Measurements from ENCODE around the gene ZFR2.

ZFR2 gene

DNA sequence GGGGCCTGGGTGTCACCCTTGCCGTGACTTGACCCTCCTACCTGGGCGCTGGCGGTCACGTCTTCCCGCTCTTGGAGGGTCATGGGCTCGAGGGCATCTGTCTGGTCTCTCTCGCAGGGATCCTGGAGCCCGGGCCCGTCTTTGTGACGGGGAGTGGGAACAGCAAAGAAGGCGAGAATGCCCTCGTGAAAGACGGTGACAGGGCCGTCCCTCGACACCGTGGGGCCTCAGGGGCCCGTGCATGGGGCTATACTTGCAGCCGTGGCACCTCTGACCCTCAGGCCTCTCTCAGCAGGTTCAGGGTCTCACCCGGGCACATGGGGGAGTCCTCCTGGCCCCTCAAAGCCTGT, 61.7 kb downstream of the ZFR2 start:
- no peak for TF ChIP-seq CTCF (IDR thresholded peaks at IDR 0.05; ENCODE audit: control insufficient read depth, insufficient read depth, low read depth, low read length, missing control alignments)
- no peak overlapping the region for H3K4me3 ChIP-seq (ENCODE audit: control insufficient read depth, low read depth, low read length)
- DNase-seq (ENCODE audit: low read depth), result no peak

DNA sequence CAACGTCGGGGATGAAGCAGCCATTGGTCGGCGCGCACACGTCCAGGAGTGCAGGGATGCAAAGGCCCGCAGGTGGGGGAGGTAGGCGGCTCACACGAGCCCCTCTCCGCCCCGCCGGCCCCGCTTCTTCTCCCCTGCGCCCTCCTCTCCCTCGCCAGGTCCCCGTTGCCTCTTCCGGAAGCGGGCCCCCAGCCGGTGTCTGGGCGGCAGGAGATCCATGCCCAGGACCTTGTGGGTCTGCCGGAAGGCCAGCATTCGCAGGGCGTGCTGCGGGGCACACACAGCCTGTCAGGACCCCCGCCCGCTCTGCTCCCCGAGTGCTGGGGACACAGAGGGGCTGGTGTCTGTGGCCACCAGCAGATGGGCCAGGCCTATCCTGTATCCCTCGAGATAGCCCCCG, 63.0 kb downstream of the ZFR2 start:
- H3K4me3 ChIP-seq (ENCODE audit: control insufficient read depth, low read depth, low read length), result no peak overlapping the region

GRCh38 chr19:3804429-3804828, 64.4 kb downstream of the ZFR2 start:
- no peak for DNase-seq (ENCODE audit: low read depth)

More for the DNA sequence above, 63.0 kb downstream of the ZFR2 start:
- no peak for DNase-seq (ENCODE audit: low read depth)
- no peak for TF ChIP-seq CTCF (IDR thresholded peaks at IDR 0.05; ENCODE audit: control insufficient read depth, insufficient read depth, low read depth, low read length, missing control alignments)

DNA sequence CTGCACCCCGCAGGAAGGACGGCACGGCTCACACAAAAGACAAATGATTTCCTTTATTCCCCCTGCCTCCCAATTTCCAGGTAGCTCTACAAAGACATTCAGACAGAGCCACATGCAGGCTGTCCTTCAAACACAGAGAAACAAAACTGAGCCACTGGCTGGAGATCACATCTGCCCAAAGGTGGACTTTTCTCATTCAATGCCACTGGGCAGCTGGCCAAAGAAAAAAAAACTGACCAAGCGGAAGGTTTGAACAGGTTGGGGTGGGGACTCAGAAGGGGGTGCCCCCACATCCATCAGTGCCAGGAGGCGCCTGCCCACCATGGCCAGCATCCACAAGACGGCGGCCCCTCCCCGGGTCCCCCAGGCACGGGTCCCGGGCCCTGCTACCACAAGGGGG, 64.9 kb downstream of the ZFR2 start:
- no peak for DNase-seq (ENCODE audit: low read depth)
- TF ChIP-seq CTCF (IDR thresholded peaks at IDR 0.05; ENCODE audit: control insufficient read depth, insufficient read depth, low read depth, low read length, missing control alignments), result no peak
- H3K4me3 ChIP-seq (ENCODE audit: control insufficient read depth, low read depth, low read length), result no peak overlapping the region

More at GRCh38 chr19:3804429-3804828, 64.4 kb downstream of the ZFR2 start:
- H3K4me3 ChIP-seq (ENCODE audit: control insufficient read depth, low read depth, low read length), result no peak overlapping the region
- TF ChIP-seq CTCF (IDR thresholded peaks at IDR 0.05; ENCODE audit: control insufficient read depth, insufficient read depth, low read depth, low read length, missing control alignments), result no peak

- no peak for TF ChIP-seq CTCF (IDR thresholded peaks at IDR 0.05; ENCODE audit: control insufficient read depth, insufficient read depth, low read depth, low read length, missing control alignments)
- no peak for DNase-seq (ENCODE audit: low read depth)
These were observed 65.5 kb downstream of the ZFR2 start for GRCh38 chr19:3803114-3803888.

DNA sequence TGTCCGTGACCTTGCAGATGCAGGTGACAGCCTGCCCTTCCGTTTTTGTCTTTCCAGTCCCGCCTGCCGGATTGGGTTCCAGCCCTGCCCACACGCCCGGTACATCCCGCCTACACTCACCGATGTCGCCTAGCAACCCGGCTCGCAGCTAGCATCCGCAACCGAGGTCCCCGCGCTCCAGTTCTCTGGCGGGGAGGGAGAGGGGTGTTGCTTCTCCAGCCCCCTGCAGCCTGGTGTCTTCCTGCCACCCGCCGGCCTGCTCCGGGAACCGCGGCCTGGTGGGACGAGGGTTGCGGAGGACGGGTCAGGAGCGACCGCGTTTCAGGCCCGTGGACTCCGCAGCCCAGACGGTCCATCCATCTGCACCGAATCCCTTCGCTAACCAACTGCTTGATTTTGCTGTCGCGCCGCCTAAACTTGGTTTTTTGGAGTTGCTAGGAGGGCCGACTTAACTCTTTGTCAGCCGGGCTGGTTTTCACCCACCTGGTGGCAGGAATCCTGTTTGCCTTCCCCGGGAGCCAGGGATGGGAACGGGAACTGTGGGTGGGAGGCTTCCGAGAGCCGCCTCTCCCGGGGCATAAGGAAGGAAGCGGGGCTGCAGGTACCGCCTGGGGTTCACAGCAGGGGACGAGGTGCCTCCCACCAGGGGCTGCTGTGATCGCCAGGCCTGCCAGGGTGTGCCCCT, 67.3 kb downstream of the ZFR2 start:
- peak; percentile 37 for TF ChIP-seq CTCF (IDR thresholded peaks at IDR 0.05; ENCODE audit: control insufficient read depth, insufficient read depth, low read depth, low read length, missing control alignments)
- H3K4me3 ChIP-seq (ENCODE audit: control insufficient read depth, low read depth, low read length), result peak overlapping the region; percentile 0
- no peak for DNase-seq (ENCODE audit: low read depth)

More at GRCh38 chr19:3803114-3803888, 65.5 kb downstream of the ZFR2 start:
- no peak overlapping the region for H3K4me3 ChIP-seq (ENCODE audit: control insufficient read depth, low read depth, low read length)

Measured in AG09309 (cell line).